HCT116 (cell line): Measurements from ENCODE around the gene PURB. TPM values are rescaled to one million over a fixed set of nuclear protein-coding genes. Genes with fewer than 3 reads are reported as not detected.

Source experiments
- ATAC-seq: fragments of 200-7000 bp; cut with Tn5 transposase; 2 replicates; pipeline ENCODE4 v1.9.1; 2020; ENCODE audit warnings: mild to moderate bottlenecking, moderate library complexity
- BruUV-seq: library from RNA; stranded (reverse); fragments of 400-500 nt; replicated peaks from 2 replicates; lab custom pipeline; 2021; lab: Mats Ljungman, UMichigan
- CTCF ChIA-PET: fragments of 300-600 bp; sonication (Branson Sonifier 250); formaldehyde crosslinking; loops from one replicate; lab custom pipeline; 2021; ENCODE audit warnings: antibody characterized with exemption; lab: Charles Lee
- POLR2A ChIA-PET: fragments of 300-600, 350-600 bp; sonication (Branson Sonifier 250); formaldehyde crosslinking; loops from one replicate; lab custom pipeline; 2021; ENCODE audit warnings: antibody characterized with exemption; lab: Charles Lee
- RAD21 ChIA-PET, 2 experiments: fragments of 300-600 bp; sonication (Branson Sonifier 250); formaldehyde crosslinking; loops; one replicate each; lab custom pipeline; 2023; ENCODE audit warnings: low total read pairs in 2 of 2; ENCODE audit not compliant: uncharacterized antibody in 2 of 2, unreplicated experiment in 2 of 2, low non-redundant PET in 1 of 2; lab: Charles Lee
- DNase-seq: peaks from one replicate; pipeline ENCODE4 v3.0.0-alpha.2; 2010; ENCODE audit warnings: low read depth, low spot score
- H2AFZ ChIP-seq: fragments of 200-600 bp; shearing (Covaris generic), sonication (generic); 2 replicates; pipeline ENCODE4 v1.6.1; 2017; ENCODE audit warnings: low read depth, mixed run types, mixed read lengths, antibody characterized with exemption, low read length; ENCODE audit not compliant: poor library complexity, severe bottlenecking
- H3K27ac ChIP-seq: 2 replicates; pipeline ENCODE4 v1.5.1; 2012; ENCODE audit warnings: low read depth, low read length
- H3K27me3 ChIP-seq: fragments of 200-600 bp; sonication (generic); 2 replicates; pipeline ENCODE4 v1.6.1; 2016; ENCODE audit warnings: mixed run types, low read length, mixed read lengths; ENCODE audit not compliant: insufficient read depth
- H3K36me3 ChIP-seq, 2 experiments: fragments of 200-500 bp in 1 of 2; fragments of 200-600 bp in 1 of 2; sonication (Bioruptor generic) in 1 of 2; sonication (generic) in 1 of 2; 2 replicates each; pipeline versions ENCODE4 v1.5.1 to v1.6.1; 2014 to 2016; ENCODE audit warnings: low read length in 2 of 2, inconsistent platforms in 1 of 2, mixed read lengths in 1 of 2, mixed run types in 1 of 2; ENCODE audit not compliant: insufficient read depth in 2 of 2, control insufficient read depth in 1 of 2
- H3K4me1 ChIP-seq, 2 experiments: fragments of 200-600 bp in 1 of 2; sonication (generic) in 1 of 2; 2 replicates each; pipeline versions ENCODE4 v1.5.1 to v1.6.1; 2012 to 2017; ENCODE audit warnings: low read length in 2 of 2, inconsistent platforms in 1 of 2, mild to moderate bottlenecking in 1 of 2, mixed read lengths in 1 of 2, mixed run types in 1 of 2, moderate library complexity in 1 of 2; ENCODE audit not compliant: insufficient read depth in 2 of 2, control insufficient read depth in 1 of 2
- H3K4me2 ChIP-seq: fragments of 200-600 bp; sonication (generic); 2 replicates; pipeline ENCODE4 v1.6.1; 2017; ENCODE audit warnings: mixed run types, low read length, mixed read lengths
- H3K4me3 ChIP-seq, 2 experiments: fragments of 200-600 bp in 1 of 2; sonication (generic) in 1 of 2; replicated peaks in 1 of 2; 2 replicates each; pipeline ENCODE4 v1.5.1; 2011 to 2016; ENCODE audit warnings: low read length in 2 of 2, control low read depth in 1 of 2, low read depth in 1 of 2, mild to moderate bottlenecking in 1 of 2, mixed read lengths in 1 of 2, mixed run types in 1 of 2
- H3K79me2 ChIP-seq: fragments of 200-600 bp; sonication (generic); 2 replicates; pipeline ENCODE4 v1.6.1; 2017; ENCODE audit warnings: mild to moderate bottlenecking, mixed run types, low read length, moderate library complexity, mixed read lengths; ENCODE audit not compliant: insufficient read depth
- H3K9ac ChIP-seq: fragments of 200-600 bp; sonication (generic); 2 replicates; pipeline ENCODE4 v1.6.1; 2016; ENCODE audit warnings: low read length, mixed read lengths
- H3K9me2 ChIP-seq: fragments of 200-600 bp; sonication (generic), shearing (Covaris generic); 2 replicates; pipeline ENCODE4 v1.6.1; 2017; ENCODE audit warnings: mixed run types, mild to moderate bottlenecking, moderate library complexity; ENCODE audit not compliant: insufficient read depth
- H3K9me3 ChIP-seq, 2 experiments: fragments of 200-500 bp in 1 of 2; fragments of 200-600 bp in 1 of 2; sonication (Bioruptor generic) in 1 of 2; sonication (generic) in 1 of 2; 2 replicates each; pipeline ENCODE4 v1.6.1; 2014 to 2017; ENCODE audit warnings: low read length in 2 of 2, mixed read lengths in 2 of 2, inconsistent platforms in 1 of 2, low read depth in 1 of 2, mild to moderate bottlenecking in 1 of 2, mixed run types in 1 of 2, moderate library complexity in 1 of 2; ENCODE audit not compliant: control insufficient read depth in 1 of 2, insufficient read depth in 1 of 2
- H4K20me1 ChIP-seq: fragments of 200-600 bp; sonication (generic), shearing (Covaris generic); 2 replicates; pipeline ENCODE4 v1.6.1; 2017; ENCODE audit warnings: mixed run types, mild to moderate bottlenecking, moderate library complexity; ENCODE audit not compliant: insufficient read depth
- EGR1 ChIP-seq: IDR thresholded peaks from 2 replicates; pipeline ENCODE4 v1.6.1; 2012; ENCODE audit warnings: low read depth
- RAD21 ChIP-seq: IDR thresholded peaks from 2 replicates; pipeline ENCODE4 v1.6.1; 2012; ENCODE audit warnings: low read depth, mild to moderate bottlenecking
- ZBTB33 ChIP-seq: IDR thresholded peaks from 2 replicates; pipeline ENCODE4 v1.6.1; 2011; ENCODE audit warnings: mild to moderate bottlenecking, low read length, moderate library complexity; ENCODE audit not compliant: insufficient replicate concordance; ENCODE audit errors: extremely low read depth
- intact Hi-C: fragments of 100-400 bp; cut with micrococcal nuclease; formaldehyde crosslinking; loops from 2 replicates; pipeline ENCODE4 v1.10.0; 2022
- total RNA-seq: library from RNA; stranded (reverse); gene quantifications from one replicate; pipeline ENCODE4 v1.2.1, GENCODE V29; 2021; ENCODE audit not compliant: unreplicated experiment
- TF ChIP-seq, protein P1 (sequence below), 3 experiments: fragments of 200-600 bp in 1 of 3; sonication (generic) in 1 of 3; IDR thresholded peaks in 2 of 3; conservative IDR thresholded peaks in 1 of 3; 2 replicates each; pipeline ENCODE4 v1.5.1; 2012 to 2017; ENCODE audit warnings: low read depth in 2 of 3, low read length in 2 of 3, antibody characterized with exemption in 1 of 3, borderline replicate concordance in 1 of 3, control low read depth in 1 of 3, mild to moderate bottlenecking in 1 of 3, mixed read lengths in 1 of 3, mixed run types in 1 of 3, moderate library complexity in 1 of 3; ENCODE audit not compliant: insufficient read depth in 1 of 3
- TF ChIP-seq, protein P2 (sequence below): IDR thresholded peaks from 2 replicates; pipeline ENCODE4 v1.6.1; 2012

PURB gene
- total RNA-seq, 1 experiment from 2014 or later, result 13.2 TPM

- ChIA-PET RAD21 (no interaction called here), CTCF (no interaction called here), POLR2A (no interaction called here)
- DNase-seq (no peak), ATAC-seq (no peak)
- Histone ChIP-seq H3K27me3 (no peaks in the 10 kb centered on the region), H3K4me2 (no peak overlapping the region), H3K4me1 (peaks cover 0 to 6% of the 10 kb centered on the region in 2 experiments; a peak in 1 of 4 replicates), H3K36me3 (no peaks in the 10 kb centered on the region), H3K9me3 (no peaks in the 10 kb centered on the region), H3K27ac (no peak overlapping the region), H4K20me1 (no peaks in the 10 kb centered on the region), H2AFZ (peak overlapping the region; percentile 99), H3K9me2 (no peaks in the 10 kb centered on the region), H3K9ac (no peak overlapping the region), H3K4me3 (no peak overlapping the region), H3K79me2 (no peaks in the 10 kb centered on the region)
- intact Hi-C loops, result loop anchor here (1.0 to 10.0 kb wide), 4 partner anchors 66 to 334 kb away; partner anchors contain the start of gene PPIA
- no TSS peak for BruUV-seq
- no peak for TF ChIP-seq EGR1
- TF ChIP-seq, protein P1, sequence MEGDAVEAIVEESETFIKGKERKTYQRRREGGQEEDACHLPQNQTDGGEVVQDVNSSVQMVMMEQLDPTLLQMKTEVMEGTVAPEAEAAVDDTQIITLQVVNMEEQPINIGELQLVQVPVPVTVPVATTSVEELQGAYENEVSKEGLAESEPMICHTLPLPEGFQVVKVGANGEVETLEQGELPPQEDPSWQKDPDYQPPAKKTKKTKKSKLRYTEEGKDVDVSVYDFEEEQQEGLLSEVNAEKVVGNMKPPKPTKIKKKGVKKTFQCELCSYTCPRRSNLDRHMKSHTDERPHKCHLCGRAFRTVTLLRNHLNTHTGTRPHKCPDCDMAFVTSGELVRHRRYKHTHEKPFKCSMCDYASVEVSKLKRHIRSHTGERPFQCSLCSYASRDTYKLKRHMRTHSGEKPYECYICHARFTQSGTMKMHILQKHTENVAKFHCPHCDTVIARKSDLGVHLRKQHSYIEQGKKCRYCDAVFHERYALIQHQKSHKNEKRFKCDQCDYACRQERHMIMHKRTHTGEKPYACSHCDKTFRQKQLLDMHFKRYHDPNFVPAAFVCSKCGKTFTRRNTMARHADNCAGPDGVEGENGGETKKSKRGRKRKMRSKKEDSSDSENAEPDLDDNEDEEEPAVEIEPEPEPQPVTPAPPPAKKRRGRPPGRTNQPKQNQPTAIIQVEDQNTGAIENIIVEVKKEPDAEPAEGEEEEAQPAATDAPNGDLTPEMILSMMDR (IDR thresholded peaks at IDR 0.05 in 2 of 3, conservative IDR thresholded peaks at IDR 0.05 in 1 of 3; ENCODE audit: borderline replicate concordance in 1 of 3, insufficient read depth in 1 of 3, low read depth in 2 of 3, low read length in 2 of 3), result peak in 1 of 3 experiments; percentile 0; a peak in 1 of 6 replicates
These were observed 37.0 kb upstream of the PURB start for GRCh38 chr7:44922351-44922694.

GRCh38 chr7:44921607-44922350 is 36.4 kb upstream of the PURB start:
- ChIA-PET RAD21 (no interaction called here), CTCF (no interaction called here), POLR2A (no interaction called here)
- H3K4me2 ChIP-seq, result peak overlapping the region; percentile 25; the same call in 1 of the 2 replicates
- BruUV-seq, result no TSS peak
- H3K9me3 ChIP-seq, result no peaks in the 10 kb centered on the region
- H3K4me3 ChIP-seq, result no peak overlapping the region
- no peak overlapping the region for H3K9ac ChIP-seq
- DNase-seq (peak; percentile 59), ATAC-seq (peak; percentile 98)
- no peak overlapping the region for H3K27ac ChIP-seq
- TF ChIP-seq, protein P1 (IDR thresholded peaks at IDR 0.05 in 2 of 3, conservative IDR thresholded peaks at IDR 0.05 in 1 of 3; ENCODE audit: borderline replicate concordance in 1 of 3, insufficient read depth in 1 of 3, low read depth in 2 of 3, low read length in 2 of 3), result peak; percentile 65 to 89 (median 86)
- TF ChIP-seq ZBTB33 (no peak), RAD21 (peak; percentile 88)
- TF ChIP-seq, protein P2, sequence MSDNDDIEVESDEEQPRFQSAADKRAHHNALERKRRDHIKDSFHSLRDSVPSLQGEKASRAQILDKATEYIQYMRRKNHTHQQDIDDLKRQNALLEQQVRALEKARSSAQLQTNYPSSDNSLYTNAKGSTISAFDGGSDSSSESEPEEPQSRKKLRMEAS, result peak; percentile 60; the same call in 1 of the 2 replicates
- peaks cover 0 to 6% of the 10 kb centered on the region in 2 experiments; a peak in 1 of 4 replicates for H3K4me1 ChIP-seq
- intact Hi-C loops, result loop anchor here (1.0 to 10.0 kb wide), 4 partner anchors 65 to 333 kb away; partner anchors contain the start of gene PPIA
- H3K79me2 ChIP-seq, result no peaks in the 10 kb centered on the region
- no peaks in the 10 kb centered on the region for H3K36me3 ChIP-seq
- peak overlapping the region; percentile 99 for H2AFZ ChIP-seq
- no peaks in the 10 kb centered on the region for H3K27me3 ChIP-seq
- no peaks in the 10 kb centered on the region for H3K9me2 ChIP-seq
- no peaks in the 10 kb centered on the region for H4K20me1 ChIP-seq
